ENCODE measurements around the gene PNPO.

The PNPO gene

DNA sequence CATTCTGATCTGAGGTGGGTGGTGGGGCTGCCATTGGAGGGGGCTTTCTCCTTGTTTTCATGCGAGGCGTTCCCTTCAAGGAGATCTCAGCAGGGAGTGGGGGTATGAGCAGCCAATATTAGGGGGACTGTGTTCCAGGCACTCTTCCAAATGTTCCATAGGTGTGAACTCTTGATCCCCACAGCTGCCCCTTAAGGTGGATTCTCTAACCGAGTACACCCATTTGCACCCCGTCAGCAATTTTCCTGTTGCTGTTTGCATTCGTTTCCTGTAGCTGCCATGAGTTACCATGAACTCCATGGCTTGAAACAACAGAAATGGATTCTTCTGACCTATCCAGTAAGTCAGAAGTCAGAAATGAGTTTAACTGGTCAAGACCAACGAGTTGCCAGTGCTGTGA, 20.0 kb downstream of the PNPO start:
- no peak overlapping the region for H3K4me3 ChIP-seq (ENCODE audit: low read length)
- H3K9me3 ChIP-seq (replicated peaks; ENCODE audit: insufficient read depth, low read length), result no peaks in the 10 kb centered on the region
- H3F3A ChIP-seq (ENCODE audit: insufficient read depth, low read length), result no peaks in the 10 kb centered on the region
- no peak overlapping the region for H2AFZ ChIP-seq (ENCODE audit: low read length)
- no peaks in the 10 kb centered on the region for H4K20me1 ChIP-seq (ENCODE audit: insufficient read depth, low read length)
- H3K27ac ChIP-seq (ENCODE audit: low read length), result no peak overlapping the region
- H3K27me3 ChIP-seq (replicated peaks; ENCODE audit: insufficient read depth, low read length), result no peaks in the 10 kb centered on the region
- DNase-seq, result no peak
- H3K9me2 ChIP-seq (replicated peaks; ENCODE audit: insufficient read depth, low read length), result no peaks in the 10 kb centered on the region
- H3K36me3 ChIP-seq (replicated peaks; ENCODE audit: insufficient read depth, low read length), result no peaks in the 10 kb centered on the region
- H3K79me2 ChIP-seq (ENCODE audit: low read length), result no peaks in the 10 kb centered on the region
- peaks cover 20% of the 10 kb centered on the region for H3K4me1 ChIP-seq (ENCODE audit: low read length)
- no peak overlapping the region for H3K4me2 ChIP-seq (ENCODE audit: low read depth, low read length)
- TF ChIP-seq EZH2phosphoT487 (IDR thresholded peaks at IDR 0.05; ENCODE audit: low read length), result no peak
- TF ChIP-seq, protein P1, sequence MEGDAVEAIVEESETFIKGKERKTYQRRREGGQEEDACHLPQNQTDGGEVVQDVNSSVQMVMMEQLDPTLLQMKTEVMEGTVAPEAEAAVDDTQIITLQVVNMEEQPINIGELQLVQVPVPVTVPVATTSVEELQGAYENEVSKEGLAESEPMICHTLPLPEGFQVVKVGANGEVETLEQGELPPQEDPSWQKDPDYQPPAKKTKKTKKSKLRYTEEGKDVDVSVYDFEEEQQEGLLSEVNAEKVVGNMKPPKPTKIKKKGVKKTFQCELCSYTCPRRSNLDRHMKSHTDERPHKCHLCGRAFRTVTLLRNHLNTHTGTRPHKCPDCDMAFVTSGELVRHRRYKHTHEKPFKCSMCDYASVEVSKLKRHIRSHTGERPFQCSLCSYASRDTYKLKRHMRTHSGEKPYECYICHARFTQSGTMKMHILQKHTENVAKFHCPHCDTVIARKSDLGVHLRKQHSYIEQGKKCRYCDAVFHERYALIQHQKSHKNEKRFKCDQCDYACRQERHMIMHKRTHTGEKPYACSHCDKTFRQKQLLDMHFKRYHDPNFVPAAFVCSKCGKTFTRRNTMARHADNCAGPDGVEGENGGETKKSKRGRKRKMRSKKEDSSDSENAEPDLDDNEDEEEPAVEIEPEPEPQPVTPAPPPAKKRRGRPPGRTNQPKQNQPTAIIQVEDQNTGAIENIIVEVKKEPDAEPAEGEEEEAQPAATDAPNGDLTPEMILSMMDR (IDR thresholded peaks at IDR 0.05; ENCODE audit: low read length), result no peak
- no peak for TF ChIP-seq EZH2 (optimal IDR thresholded peaks at IDR 0.05; ENCODE audit: low read depth, low read length)
- H3K9ac ChIP-seq (ENCODE audit: low read length), result no peak overlapping the region

DNA sequence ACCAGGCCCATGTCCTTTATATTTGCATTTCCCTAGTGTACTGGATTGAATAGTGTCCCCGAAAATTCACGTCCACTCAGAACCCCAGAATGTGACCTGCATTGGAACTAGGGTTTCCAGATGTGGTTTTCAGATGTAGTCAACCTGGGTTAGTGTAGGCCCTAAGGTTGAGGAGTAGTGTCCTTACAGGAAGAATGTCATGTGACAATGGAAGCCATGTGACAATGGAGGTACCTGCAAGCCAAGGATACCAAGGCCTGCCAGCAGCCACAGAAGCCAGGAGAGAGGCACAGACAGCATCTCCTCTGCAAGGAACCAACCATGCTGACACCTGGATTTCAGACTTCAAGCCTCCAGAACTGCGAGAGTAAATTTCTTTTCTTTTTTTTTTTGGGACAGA, 21.5 kb downstream of the PNPO start:
- H3K79me2 ChIP-seq (ENCODE audit: low read length), result no peaks in the 10 kb centered on the region
- no peak for DNase-seq
- no peaks in the 10 kb centered on the region for H3K36me3 ChIP-seq (replicated peaks; ENCODE audit: insufficient read depth, low read length)
- no peak overlapping the region for H3K9ac ChIP-seq (ENCODE audit: low read length)
- H3K9me2 ChIP-seq (replicated peaks; ENCODE audit: insufficient read depth, low read length), result no peaks in the 10 kb centered on the region
- no peak overlapping the region for H3K27ac ChIP-seq (ENCODE audit: low read length)
- no peak overlapping the region for H3K4me2 ChIP-seq (ENCODE audit: low read depth, low read length)
- H3K4me1 ChIP-seq (ENCODE audit: low read length), result peaks cover 6% of the 10 kb centered on the region
- no peak overlapping the region for H3K4me3 ChIP-seq (ENCODE audit: low read length)
- no peaks in the 10 kb centered on the region for H3K27me3 ChIP-seq (replicated peaks; ENCODE audit: insufficient read depth, low read length)
- H4K20me1 ChIP-seq (ENCODE audit: insufficient read depth, low read length), result no peaks in the 10 kb centered on the region
- no peak for TF ChIP-seq EZH2phosphoT487 (IDR thresholded peaks at IDR 0.05; ENCODE audit: low read length)
- TF ChIP-seq EZH2 (optimal IDR thresholded peaks at IDR 0.05; ENCODE audit: low read depth, low read length), result no peak
- TF ChIP-seq, protein P1 (IDR thresholded peaks at IDR 0.05; ENCODE audit: low read length), result no peak
- no peaks in the 10 kb centered on the region for H3K9me3 ChIP-seq (replicated peaks; ENCODE audit: insufficient read depth, low read length)
- H3F3A ChIP-seq (ENCODE audit: insufficient read depth, low read length), result no peaks in the 10 kb centered on the region
- H2AFZ ChIP-seq (ENCODE audit: low read length), result no peak overlapping the region

DNA sequence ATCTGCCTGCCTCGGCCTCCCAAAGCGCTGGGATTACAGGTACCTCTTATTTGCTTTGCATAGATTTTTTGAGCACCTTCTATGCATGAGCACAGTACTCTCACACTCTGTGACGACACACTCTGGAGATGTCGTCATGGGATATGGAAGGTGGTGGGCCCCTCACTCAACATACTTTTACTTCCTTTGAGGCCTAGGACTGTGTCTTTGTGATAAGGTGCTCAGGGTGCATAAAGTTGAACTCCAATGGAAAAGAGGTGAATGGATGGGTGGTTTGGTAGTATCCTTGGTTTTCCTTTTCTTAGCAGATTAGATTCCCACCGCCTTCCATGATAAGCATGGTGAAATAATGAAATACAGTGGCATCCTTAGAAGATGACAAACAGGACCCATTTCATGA, 23.5 kb downstream of the PNPO start:
- H3K4me2 ChIP-seq (ENCODE audit: low read depth, low read length), result no peak overlapping the region
- no peaks in the 10 kb centered on the region for H3K4me1 ChIP-seq (ENCODE audit: low read length)
- TF ChIP-seq, protein P1 (IDR thresholded peaks at IDR 0.05; ENCODE audit: low read length), result no peak
- TF ChIP-seq EZH2phosphoT487 (IDR thresholded peaks at IDR 0.05; ENCODE audit: low read length) (no peak), EZH2 (optimal IDR thresholded peaks at IDR 0.05; ENCODE audit: low read depth, low read length) (no peak)
- no peaks in the 10 kb centered on the region for H4K20me1 ChIP-seq (ENCODE audit: insufficient read depth, low read length)
- no peaks in the 10 kb centered on the region for H3K36me3 ChIP-seq (replicated peaks; ENCODE audit: insufficient read depth, low read length)
- H3K9me2 ChIP-seq (replicated peaks; ENCODE audit: insufficient read depth, low read length), result no peaks in the 10 kb centered on the region
- no peaks in the 10 kb centered on the region for H3K79me2 ChIP-seq (ENCODE audit: low read length)
- no peak overlapping the region for H3K27ac ChIP-seq (ENCODE audit: low read length)
- no peak overlapping the region for H2AFZ ChIP-seq (ENCODE audit: low read length)
- no peaks in the 10 kb centered on the region for H3K9me3 ChIP-seq (replicated peaks; ENCODE audit: insufficient read depth, low read length)
- no peaks in the 10 kb centered on the region for H3F3A ChIP-seq (ENCODE audit: insufficient read depth, low read length)
- no peak for DNase-seq
- no peak overlapping the region for H3K4me3 ChIP-seq (ENCODE audit: low read length)
- H3K9ac ChIP-seq (ENCODE audit: low read length), result no peak overlapping the region
- no peaks in the 10 kb centered on the region for H3K27me3 ChIP-seq (replicated peaks; ENCODE audit: insufficient read depth, low read length)
